Kidney epithelial cell (primary cell): ENCODE measurements around the gene OR2B3. TPM values are rescaled to one million over a fixed set of nuclear protein-coding genes. Genes with fewer than 3 reads are reported as not detected.

Experiments used
- DNase-seq: peaks from one replicate; pipeline ENCODE4 v3.0.0-alpha.2; 2010; ENCODE audit warnings: low read depth
- H3K27me3 ChIP-seq: 2 replicates; pipeline ENCODE4 v1.6.0; 2011; ENCODE audit warnings: low read length; ENCODE audit not compliant: control insufficient read depth, insufficient read depth
- H3K36me3 ChIP-seq: 2 replicates; pipeline ENCODE4 v1.5.1; 2011; ENCODE audit warnings: low read length; ENCODE audit not compliant: control insufficient read depth, insufficient read depth
- H3K4me3 ChIP-seq: 2 replicates; pipeline ENCODE4 v1.5.1; 2011; ENCODE audit warnings: low read depth, mild to moderate bottlenecking, control low read depth, low read length
- total RNA-seq: library from RNA; depleted of rRNA; stranded (reverse); fragments of >200 nt; gene quantifications from 2 replicates; pipeline ENCODE4 v1.2.3, GENCODE V29; 2015
- TF ChIP-seq, protein P1 (sequence below): IDR thresholded peaks from 2 replicates; pipeline ENCODE4 v1.5.1; 2011; ENCODE audit warnings: mild to moderate bottlenecking, moderate library complexity, low read length, control low read depth, inconsistent platforms; ENCODE audit not compliant: insufficient read depth, poor library complexity, severe bottlenecking

OR2B3 gene
- total RNA-seq, 1 donor from 2014 or later = not detected

DNA sequence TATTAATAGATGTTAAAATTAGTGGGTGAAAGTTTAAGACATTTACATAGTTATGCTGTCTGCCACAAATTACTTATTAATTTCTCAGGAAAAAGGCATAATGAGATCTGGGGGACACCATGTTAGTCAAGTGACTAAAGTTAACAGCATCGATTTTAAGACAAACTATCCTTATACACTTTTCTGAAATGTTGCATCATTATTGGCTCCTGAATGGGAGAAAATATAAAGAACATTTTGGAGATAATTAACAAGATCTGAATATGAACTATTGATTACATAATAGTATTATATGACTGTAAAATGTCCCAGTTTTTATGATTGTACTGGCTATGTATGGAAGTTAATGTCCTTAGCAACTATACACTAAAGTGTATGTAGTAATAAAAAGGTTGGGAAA is 7.9 kb downstream of the OR2B3 start:
- Histone ChIP-seq H3K36me3 (no peaks in the 10 kb centered on the region), H3K27me3 (no peaks in the 10 kb centered on the region), H3K4me3 (no peak overlapping the region)
- TF ChIP-seq, protein P1, sequence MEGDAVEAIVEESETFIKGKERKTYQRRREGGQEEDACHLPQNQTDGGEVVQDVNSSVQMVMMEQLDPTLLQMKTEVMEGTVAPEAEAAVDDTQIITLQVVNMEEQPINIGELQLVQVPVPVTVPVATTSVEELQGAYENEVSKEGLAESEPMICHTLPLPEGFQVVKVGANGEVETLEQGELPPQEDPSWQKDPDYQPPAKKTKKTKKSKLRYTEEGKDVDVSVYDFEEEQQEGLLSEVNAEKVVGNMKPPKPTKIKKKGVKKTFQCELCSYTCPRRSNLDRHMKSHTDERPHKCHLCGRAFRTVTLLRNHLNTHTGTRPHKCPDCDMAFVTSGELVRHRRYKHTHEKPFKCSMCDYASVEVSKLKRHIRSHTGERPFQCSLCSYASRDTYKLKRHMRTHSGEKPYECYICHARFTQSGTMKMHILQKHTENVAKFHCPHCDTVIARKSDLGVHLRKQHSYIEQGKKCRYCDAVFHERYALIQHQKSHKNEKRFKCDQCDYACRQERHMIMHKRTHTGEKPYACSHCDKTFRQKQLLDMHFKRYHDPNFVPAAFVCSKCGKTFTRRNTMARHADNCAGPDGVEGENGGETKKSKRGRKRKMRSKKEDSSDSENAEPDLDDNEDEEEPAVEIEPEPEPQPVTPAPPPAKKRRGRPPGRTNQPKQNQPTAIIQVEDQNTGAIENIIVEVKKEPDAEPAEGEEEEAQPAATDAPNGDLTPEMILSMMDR = no peak
- no peak for DNase-seq

GRCh38 chr6:29071831-29072723 is 15.0 kb downstream of the OR2B3 start:
- no peaks in the 10 kb centered on the region for H3K27me3 ChIP-seq
- no peaks in the 10 kb centered on the region for H3K36me3 ChIP-seq
- DNase-seq = no peak
- no peak overlapping the region for H3K4me3 ChIP-seq
- TF ChIP-seq, protein P1 = peak; percentile 65

GRCh38 chr6:29051680-29052079 is 35.4 kb downstream of the OR2B3 start:
- no peak for DNase-seq
- Histone ChIP-seq H3K27me3 (no peaks in the 10 kb centered on the region), H3K4me3 (no peak overlapping the region), H3K36me3 (no peaks in the 10 kb centered on the region)
- TF ChIP-seq, protein P1 = no peak

- Histone ChIP-seq H3K36me3 (no peaks in the 10 kb centered on the region), H3K4me3 (no peak within 1 kb of the TSS), H3K27me3 (no peaks in the 10 kb centered on the region)
- no peak for DNase-seq
- TF ChIP-seq, protein P1 = no peak
Observed at GRCh38 chr6:29045075-29045474, 42.0 kb downstream of the OR2B3 start, which contains the start of gene OR2W1. TSS of gene OR2W1 (minus strand) at chr6:29045175. CDS start at chr6:29045175, 0 bp downstream.

Other genes with a start within 250 kb of the OR2B3 start
- gene TRIM27, start 163.3 kb downstream of the OR2B3 start, total RNA-seq = 101 and 119 TPM in 2 replicates
- 2.6 and 2.7 TPM in 2 replicates for gene ZNF311, start 82.0 kb downstream of the OR2B3 start, total RNA-seq
- gene OR2W1, start 42.1 kb downstream of the OR2B3 start, total RNA-seq = not detected in 2 replicates
- gene OR2J1, start 12.2 kb upstream of the OR2B3 start, total RNA-seq = not detected in 2 replicates
- not detected in 2 replicates for gene OR2J3, start 20.7 kb upstream of the OR2B3 start, total RNA-seq
- not detected in 2 replicates for gene OR2J2, start 83.6 kb upstream of the OR2B3 start, total RNA-seq
- gene OR14J1, start 214.4 kb upstream of the OR2B3 start, total RNA-seq = not detected in 2 replicates